ENCODE data around the gene GRIN3B. TPM values are rescaled to one million over a fixed set of nuclear protein-coding genes. Genes with fewer than 3 reads are reported as not detected.

Gene GRIN3B
- total and polyA plus RNA-seq, 9 of the 15 experiments (the other 6 are each of a cell fraction or from before 2014, with no cell fraction given): 0.06 to 0.95 (median 0.19) TPM; not detected in 6

DNA sequence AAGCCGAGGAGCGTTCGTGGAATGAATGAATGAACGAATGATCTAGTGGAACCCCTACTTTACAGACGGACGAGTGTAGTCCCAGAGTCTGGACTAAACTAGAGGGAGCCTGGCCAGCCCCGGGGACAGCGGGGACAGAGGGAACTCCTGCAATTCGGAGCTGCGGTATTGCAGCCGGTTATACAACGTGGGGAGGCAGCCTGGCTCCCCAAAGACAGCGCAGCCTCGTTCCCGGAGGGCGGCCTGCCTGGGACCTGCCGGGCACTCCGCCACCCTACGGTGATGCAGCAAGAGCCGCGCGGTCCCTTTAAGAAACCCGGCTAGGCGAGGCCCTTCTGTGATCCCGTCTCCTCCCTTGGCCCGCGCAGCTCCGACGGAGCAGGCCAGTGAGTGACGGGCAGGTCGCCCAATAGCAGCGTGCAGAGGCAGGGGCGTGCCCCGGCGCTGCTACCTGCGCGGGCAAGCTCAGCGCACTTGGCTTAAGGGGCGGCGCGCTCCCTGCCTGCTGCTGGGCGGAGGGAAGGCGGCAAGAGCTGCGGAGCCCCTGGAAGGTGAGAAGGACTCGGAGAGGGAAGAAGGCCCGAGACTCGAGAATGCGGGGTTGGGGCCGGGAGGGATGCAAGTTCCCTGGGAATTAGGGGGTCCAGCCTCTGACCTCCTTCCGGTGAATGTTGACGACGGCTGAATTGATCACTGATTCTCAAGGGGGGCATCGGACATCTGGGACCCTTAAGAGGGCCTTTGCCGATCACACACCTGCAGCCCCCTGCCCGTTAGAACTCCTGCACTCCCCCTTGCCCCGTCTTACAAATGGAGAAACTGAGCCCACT lies 39.6 kb downstream of the GRIN3B start, which contains the start of gene ABCA7:
Gene ABCA7 (plus strand): TSS at position 462 of the 830 bp plus-strand sequence. CDS start 1,255 bp downstream, outside the sequence.
- Histone ChIP-seq H3K4me1 (replicated peaks in 1 of 2; ENCODE audit: control insufficient read depth in 2 of 2, insufficient read depth in 2 of 2, low read length in 2 of 2) (peaks cover 38 to 80% of the 10 kb centered on the region in 2 experiments), H3K4me2 (ENCODE audit: insufficient read depth, low read length) (peak within 1 kb of the TSS; percentile 92), H4K20me1 (replicated peaks; ENCODE audit: control insufficient read depth, insufficient read depth, low read length) (no peaks in the 10 kb centered on the region), H3K4me3 (peak within 1 kb of the TSS; percentile 55), H3K27me3 (ENCODE audit: control insufficient read depth in 2 of 2, insufficient read depth in 2 of 2, low read length in 2 of 2) (no peaks in the 10 kb centered on the region), H2AFZ (ENCODE audit: low read depth, low read length) (peak within 1 kb of the TSS; percentile 60), H3K36me3 (ENCODE audit: control insufficient read depth, insufficient read depth, low read length) (peaks cover 52% of the 10 kb centered on the region), H3K9me1 (ENCODE audit: control insufficient read depth, insufficient read depth, low read length) (no peaks in the 10 kb centered on the region), H3K9me3 (replicated peaks; ENCODE audit: control insufficient read depth, insufficient read depth, low read depth, low read length) (no peaks in the 10 kb centered on the region), H3K9ac (ENCODE audit: insufficient read depth in 1 of 2, low read depth in 2 of 2, low read length in 2 of 2) (peak within 1 kb of the TSS; percentile 60 to 91), H3K79me2 (ENCODE audit: control insufficient read depth, insufficient read depth, low read length) (peaks cover 35% of the 10 kb centered on the region), H3K27ac (ENCODE audit: extremely low read depth, low read depth, low read length) (peak within 1 kb of the TSS; percentile 72)
- no TSS peak for BruUV-seq (replicated peaks)
- in situ Hi-C loops (cut with MboI): no loop called here
- peak; percentile 84 for FAIRE-seq
- intact Hi-C loops (cut with micrococcal nuclease): loop anchor here (2.0 to 5.0 kb wide), 3 partner anchors 19 to 62 kb away; partner anchors contain the start of genes GPX4, RNU6-2 and TMEM259
- DNase-seq (ENCODE audit: extremely low read depth in 1 of 4, low spot score in 3 of 4): peak; percentile 91 to 99 (median 95)
- 1% methylated on average over 53 of the region's 56 CpGs for WGBS (ENCODE audit: insufficient coverage, low coverage, missing lambda C conversion rate)
- ChIA-PET CTCF (ENCODE audit: low intra/inter-chr PET ratio) (interaction anchor here (1.4 kb wide), 1 partner anchor 118 kb away, joined by 4 read pairs; no protein-coding TSS in a partner anchor), POLR2A (interaction anchor here (0.6 to 11.0 kb wide), 5 partner anchors 10 to 78 kb away, joined by 3 to 176 read pairs (median 5); partner anchors contain the start of genes ARHGAP45, CNN2 and RNU6-2)
- peak; percentile 89 for ATAC-seq
- TF ChIP-seq HMGN3 (IDR thresholded peaks at IDR 0.05; ENCODE audit: borderline replicate concordance, extremely low read depth, insufficient read length, low read depth, low read length) (peak; percentile 90), TOE1 (IDR thresholded peaks at IDR 0.05; ENCODE audit: borderline replicate concordance) (peak; percentile 88), TOE1 (CRISPR knock-in tag; IDR thresholded peaks at IDR 0.05; ENCODE audit: borderline replicate concordance, low read depth) (no peak), MEIS2 (IDR thresholded peaks at IDR 0.05; ENCODE audit: partially characterized antibody) (peak; percentile 90), YY1 (IDR thresholded peaks at IDR 0.05; ENCODE audit: borderline replicate concordance in 1 of 3, control insufficient read depth in 1 of 3, extremely low read depth in 1 of 3, insufficient read depth in 3 of 3, insufficient read length in 1 of 3, insufficient replicate concordance in 2 of 3, low read depth in 1 of 3, low read length in 2 of 3) (peak in 1 of 3 experiments; percentile 20), SRF (CRISPR knock-in tag; IDR thresholded peaks at IDR 0.05) (peak in 1 of 2 experiments; percentile 80; a peak in 2 of 4 replicates), MYNN (IDR thresholded peaks at IDR 0.05) (no peak; the same call in 1 of the 2 replicates), MYNN (CRISPR knock-in tag; IDR thresholded peaks at IDR 0.05) (no peak)
- TF ChIP-seq, protein P1, sequence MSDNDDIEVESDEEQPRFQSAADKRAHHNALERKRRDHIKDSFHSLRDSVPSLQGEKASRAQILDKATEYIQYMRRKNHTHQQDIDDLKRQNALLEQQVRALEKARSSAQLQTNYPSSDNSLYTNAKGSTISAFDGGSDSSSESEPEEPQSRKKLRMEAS (CRISPR knock-in tag; IDR thresholded peaks at IDR 0.05): peak; percentile 74
- TF ChIP-seq, protein P2, sequence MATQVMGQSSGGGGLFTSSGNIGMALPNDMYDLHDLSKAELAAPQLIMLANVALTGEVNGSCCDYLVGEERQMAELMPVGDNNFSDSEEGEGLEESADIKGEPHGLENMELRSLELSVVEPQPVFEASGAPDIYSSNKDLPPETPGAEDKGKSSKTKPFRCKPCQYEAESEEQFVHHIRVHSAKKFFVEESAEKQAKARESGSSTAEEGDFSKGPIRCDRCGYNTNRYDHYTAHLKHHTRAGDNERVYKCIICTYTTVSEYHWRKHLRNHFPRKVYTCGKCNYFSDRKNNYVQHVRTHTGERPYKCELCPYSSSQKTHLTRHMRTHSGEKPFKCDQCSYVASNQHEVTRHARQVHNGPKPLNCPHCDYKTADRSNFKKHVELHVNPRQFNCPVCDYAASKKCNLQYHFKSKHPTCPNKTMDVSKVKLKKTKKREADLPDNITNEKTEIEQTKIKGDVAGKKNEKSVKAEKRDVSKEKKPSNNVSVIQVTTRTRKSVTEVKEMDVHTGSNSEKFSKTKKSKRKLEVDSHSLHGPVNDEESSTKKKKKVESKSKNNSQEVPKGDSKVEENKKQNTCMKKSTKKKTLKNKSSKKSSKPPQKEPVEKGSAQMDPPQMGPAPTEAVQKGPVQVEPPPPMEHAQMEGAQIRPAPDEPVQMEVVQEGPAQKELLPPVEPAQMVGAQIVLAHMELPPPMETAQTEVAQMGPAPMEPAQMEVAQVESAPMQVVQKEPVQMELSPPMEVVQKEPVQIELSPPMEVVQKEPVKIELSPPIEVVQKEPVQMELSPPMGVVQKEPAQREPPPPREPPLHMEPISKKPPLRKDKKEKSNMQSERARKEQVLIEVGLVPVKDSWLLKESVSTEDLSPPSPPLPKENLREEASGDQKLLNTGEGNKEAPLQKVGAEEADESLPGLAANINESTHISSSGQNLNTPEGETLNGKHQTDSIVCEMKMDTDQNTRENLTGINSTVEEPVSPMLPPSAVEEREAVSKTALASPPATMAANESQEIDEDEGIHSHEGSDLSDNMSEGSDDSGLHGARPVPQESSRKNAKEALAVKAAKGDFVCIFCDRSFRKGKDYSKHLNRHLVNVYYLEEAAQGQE (IDR thresholded peaks at IDR 0.05; ENCODE audit: borderline replicate concordance): no peak
- TF ChIP-seq, protein P2 (CRISPR knock-in tag; IDR thresholded peaks at IDR 0.05; ENCODE audit: low read depth): 0 out of 2 replicates have a peak, but pooled peaks have one; percentile 14

Data from K562 (cell line).